ENCODE data around the gene NRG2.

NRG2 gene

DNA sequence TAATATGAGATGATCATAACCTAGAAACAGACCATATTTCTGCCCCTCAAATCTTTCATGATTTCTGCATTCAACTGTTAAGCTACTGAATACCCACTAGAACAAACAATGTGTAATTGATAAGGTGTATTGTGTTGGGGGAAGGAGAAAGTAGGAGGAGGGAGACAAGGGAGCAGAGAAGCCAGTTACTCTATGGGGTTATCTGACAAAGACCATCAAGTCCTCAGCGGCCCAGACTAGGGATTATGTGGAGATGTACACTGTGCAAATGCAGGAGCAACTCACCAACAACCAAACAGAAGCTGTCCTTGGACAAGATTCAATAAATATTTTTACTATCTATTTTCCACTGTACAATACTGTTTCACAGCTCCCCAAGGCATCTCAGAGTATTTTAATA is 2.7 kb downstream of the NRG2 start:
- no peak for DNase-seq (ENCODE audit: low read depth)

DNA sequence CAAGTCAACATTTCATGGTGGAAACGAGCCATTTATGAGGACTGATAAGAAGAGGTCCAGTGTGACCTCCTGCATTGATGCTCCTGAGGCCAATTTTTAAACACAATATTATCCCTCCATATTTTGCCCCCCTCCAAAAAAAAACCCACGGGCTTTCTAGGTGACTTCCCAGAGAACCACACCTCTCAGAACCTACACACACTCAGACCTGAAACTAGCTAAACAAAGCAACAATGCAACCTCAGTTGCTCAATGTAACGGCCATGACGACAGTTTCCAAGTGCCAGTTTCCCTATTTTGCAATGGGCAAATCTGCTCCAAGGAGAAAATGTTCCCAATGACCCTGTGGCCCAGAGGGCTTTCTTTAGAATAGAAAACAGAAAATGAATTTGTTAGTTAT is 3.5 kb downstream of the NRG2 start:
- no peak for DNase-seq (ENCODE audit: low read depth)

DNA sequence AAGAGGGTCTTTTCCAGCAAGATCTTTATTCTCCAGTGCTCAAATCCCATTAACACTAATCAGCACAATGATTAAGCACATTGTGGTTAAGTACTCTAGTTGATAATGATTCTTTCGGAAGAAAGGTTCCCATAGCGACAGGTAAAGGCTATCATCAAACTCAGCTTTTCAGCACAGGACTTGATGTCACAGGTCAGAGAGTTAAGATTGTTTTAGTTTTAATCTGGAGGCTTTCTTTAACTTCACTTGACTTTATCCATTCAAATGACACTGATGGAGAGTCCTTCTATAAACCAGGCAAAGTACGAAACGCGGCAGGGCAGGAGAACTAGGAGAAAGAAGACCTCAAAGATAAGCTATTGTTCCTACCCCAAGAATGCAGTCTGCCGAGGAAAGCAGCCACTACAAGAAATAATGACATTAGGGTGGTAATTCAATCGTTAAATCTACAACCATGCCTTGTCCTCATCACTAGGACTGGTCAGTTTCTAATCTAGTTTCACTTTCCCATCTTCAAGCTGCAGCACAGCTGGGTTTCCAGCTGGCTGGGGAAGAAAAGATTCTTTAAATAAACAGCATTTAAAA is 4.6 kb downstream of the NRG2 start:
- no peak for DNase-seq (ENCODE audit: low read depth)

DNA sequence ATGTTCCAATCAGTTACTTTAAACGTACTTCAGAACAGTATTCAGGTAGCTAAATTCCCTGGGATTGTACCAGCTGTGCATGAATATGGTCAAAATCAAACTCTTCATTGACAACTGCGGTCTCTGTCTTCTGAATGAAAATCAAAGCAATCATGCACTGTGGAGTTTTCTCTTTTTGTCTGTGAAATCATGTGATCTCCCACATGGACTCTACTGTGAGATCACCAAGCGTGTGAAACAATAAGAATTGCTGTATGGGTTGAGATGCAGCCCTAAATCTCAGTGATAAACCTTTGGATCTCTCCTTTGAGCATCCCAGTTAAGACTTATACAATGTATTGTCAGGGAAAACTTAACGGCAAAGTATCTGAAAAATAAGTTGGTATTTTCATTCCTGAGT is 6.1 kb downstream of the NRG2 start:
- no peak for DNase-seq (ENCODE audit: low read depth)

DNA sequence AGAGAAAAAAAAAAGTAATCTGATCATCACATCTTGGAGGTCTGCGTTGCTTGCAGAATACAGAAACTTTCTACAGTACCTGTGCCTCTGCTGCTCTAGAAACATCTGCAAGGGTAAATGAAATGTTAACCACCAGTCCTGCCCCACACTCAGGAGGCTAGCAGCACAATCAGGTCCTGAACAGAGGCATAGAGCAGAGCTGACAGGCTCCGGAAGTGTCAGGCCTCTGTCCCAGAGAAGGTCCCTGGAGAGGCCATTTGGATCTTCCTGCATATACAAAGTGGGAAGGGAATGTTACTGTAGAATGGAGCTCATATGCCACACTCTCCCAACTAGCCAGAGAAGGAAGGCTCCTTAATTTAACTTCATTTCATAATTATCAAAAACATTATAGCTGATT is 7.2 kb downstream of the NRG2 start:
- no peak for DNase-seq (ENCODE audit: low read depth)

DNA sequence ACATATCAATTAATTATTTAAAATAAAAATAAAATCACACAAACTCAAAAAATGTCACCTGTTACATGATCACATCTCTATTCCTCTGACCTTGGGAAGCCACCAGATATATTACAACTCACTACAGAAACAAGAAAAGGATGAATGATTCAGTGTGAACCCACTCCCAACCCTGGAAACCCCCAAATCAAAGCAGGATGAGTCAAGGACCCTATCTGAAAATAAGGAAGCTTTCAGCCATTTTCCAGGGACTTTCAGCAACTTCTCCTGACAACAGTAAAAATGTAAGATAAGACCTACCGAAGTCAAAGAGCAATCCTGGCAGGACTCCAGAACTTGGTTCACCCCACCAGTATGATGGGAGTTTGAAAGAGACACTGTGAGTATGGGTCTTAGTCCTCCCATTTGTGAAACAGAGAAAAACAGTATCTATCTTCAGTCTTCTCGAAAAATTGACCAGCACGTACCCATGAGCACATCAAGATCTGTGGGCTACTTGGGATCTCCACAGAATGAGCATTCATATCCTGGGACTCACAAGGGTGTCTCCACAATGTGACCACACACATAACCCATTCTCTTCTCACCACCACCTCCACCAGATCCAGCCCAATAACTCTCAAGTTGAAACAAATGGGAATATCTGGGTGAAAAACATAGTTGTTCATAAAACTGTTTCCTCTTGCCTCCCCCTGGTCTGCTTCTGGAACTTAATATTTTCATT is 9.9 kb downstream of the NRG2 start:
- DNase-seq (ENCODE audit: low read depth): no peak

DNA sequence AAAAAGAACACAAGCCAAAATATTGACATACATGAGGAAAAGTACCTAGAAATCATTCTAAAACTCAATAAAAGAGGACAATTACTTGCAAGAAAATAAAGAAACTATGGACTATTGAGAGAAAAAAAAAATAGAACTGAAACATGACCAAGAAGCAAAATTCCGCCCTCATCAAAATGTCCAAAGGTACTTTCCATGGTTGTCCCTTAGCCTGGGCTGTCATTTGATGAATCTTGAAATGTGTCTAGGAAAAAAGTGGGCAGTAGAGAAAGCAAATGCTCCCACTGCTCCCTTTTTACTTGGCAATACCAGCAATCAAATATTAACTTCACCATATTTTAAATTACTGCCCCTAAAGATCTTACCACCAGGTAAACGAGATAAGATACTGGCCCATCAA is 10.8 kb downstream of the NRG2 start:
- no peak for DNase-seq (ENCODE audit: low read depth)

DNA sequence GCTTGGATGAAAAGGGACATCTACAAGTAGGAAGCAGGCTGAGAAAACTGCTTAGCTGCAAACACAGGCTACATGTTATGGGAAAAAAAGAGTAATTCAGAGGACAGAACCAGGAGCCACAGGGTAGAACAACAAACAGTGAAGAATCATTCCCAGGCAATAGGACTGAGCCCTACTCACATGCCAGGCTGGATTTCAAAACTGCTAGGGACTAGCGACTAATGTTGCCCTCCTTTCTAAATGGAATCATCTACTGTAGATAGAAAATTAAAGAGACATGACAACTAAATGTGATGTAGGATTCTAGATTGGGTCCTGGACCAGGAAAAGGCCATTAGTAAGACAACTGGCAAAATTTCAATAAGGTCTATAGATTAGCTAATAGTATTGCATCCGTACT is 15.3 kb downstream of the NRG2 start:
- DNase-seq (ENCODE audit: low read depth): no peak

DNA sequence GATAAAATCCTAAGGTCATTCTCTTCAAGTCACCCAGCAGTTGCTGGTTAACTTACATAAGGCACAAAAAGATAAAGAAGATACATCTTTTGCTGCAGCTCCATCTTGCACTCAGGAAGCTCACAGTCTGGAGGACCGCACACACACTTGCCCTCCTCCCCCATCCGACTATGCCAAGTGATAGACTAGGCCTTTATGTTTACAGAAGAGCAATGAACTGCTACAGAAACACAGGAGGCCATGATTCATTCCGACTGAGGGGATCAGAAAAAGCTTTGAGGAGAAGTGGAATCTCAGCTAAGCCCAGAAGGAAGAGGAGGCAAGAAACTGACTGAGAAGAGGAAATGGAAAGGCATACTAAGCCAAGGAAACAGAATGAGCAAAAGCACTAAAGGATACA is 17.4 kb downstream of the NRG2 start:
- no peak for DNase-seq (ENCODE audit: low read depth)

DNA sequence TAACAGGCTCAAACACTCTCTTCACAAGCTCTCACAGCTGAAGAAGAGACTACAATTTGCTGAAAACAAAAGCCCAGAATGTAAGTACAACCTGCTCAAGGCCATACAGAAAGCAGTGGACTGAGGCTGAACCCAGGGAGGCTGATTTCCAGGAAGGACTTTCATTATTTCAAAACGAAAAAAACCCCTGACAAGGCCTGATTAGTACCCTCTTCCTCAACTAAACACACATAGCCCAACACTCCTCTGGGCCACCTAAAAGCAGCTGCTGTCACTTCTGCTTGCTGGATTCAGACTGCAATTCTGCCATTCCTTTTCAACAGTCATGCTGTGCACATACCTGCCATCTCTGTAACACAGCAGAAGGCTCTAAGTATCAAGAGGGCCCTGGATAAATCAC is 18.2 kb downstream of the NRG2 start:
- no peak for DNase-seq (ENCODE audit: low read depth)

DNA sequence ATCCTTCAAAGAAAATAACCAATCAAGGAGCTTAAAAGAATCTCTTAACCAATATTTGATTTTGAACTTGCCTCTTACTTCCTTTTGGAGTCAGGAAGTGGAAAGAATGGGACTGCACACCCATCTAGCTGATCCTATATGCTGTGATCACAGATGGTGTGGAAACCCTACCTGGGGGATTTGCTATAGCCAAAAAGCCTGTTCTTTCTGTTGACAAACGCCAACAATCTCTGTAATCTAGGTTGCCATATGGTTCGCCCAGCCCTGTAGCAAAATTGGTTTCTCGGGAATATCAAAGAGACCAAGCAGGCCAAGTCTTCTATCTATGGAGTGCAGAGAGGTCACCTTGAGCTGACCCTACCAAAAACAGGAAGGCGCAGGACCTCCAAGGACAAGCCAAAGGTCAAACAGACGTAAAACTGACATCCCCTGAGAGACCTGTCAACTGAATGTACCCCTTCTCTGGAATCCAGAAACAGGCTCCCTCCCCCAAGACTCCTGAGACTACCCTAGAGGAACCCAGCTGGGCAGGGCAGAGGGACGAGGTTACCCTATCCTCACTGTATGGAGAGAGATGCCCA is 19.4 kb downstream of the NRG2 start:
- no peak for DNase-seq (ENCODE audit: low read depth)

DNA sequence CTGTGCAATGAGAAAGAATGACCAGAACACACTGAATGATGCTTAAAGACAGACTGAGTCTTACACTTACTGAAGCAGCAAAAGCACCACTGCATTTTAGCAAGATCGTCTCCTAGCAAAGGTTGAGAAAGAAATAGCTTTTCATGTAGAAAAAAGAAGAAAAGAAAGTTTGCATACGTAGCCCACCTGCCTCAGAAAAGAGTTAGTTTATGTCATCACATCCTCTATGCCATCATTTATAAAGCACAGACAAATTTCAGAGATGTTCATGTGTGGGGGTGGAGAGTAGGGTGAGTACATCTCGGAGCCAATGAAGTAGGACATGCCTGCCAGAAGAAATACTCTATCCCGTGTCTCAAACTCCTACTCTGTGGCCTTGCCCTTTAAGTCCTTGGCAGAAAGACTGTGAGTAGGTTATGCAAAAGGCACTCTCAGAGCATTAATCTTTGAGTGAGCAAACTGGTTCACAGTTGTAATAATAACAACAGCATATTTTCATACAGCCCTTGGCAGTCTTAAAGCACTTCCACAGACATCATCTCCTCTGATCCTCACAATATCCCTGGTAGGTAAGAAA is 22.4 kb downstream of the NRG2 start:
- DNase-seq (ENCODE audit: low read depth): no peak

DNA sequence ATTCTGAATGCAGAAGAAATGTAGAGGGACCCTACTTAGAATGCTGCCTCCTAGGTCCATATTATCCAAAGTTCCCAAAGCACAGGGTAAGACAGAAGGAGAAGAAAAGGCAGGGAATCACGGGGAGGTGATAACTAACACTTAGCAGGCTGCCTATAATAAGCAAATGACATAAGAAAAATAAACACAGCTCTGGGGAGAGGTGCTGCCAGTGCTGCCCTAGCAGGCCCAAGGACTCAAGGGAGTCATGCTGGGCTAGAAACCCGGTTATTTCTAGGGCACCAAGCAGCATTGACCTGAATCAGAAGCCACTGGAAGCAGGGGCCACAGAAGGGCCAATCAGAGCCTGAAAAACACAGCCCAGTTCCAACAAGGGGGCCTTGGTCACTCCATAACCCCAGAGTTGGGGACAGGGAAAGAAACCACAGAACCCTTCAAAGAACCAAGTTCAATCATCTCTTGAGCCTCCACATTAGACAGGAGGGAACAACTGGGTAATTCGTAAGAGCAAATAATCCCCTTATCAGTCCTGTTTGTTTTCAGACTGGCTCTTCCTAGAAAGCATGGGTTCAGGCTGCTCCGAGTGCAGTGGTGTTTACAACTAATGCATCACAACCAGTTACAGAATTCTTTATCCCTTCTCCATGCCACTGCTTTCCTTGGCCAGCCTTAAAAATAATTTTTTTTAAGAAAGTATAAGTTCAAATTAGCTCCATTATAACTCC is 24.0 kb downstream of the NRG2 start:
- DNase-seq (ENCODE audit: low read depth): no peak

DNA sequence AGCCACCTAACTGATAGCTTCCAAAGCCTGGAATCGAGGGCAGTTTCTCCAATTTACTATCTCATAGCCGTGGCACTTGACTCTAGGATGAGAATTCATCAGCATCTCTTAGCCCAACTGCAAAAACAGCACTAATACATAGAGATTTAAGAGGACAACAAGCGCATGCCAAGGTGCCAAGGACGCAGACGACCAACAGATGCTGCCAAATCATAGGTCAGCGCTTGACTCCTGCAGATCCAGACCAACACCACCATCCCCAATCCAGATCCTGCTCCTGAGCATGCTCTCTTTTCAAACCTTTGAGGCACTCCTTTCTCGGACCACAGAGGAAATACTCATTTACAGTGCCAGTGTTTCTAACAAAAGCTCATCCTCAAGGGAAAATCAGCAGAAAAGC is 24.6 kb downstream of the NRG2 start:
- DNase-seq (ENCODE audit: low read depth): no peak

DNA sequence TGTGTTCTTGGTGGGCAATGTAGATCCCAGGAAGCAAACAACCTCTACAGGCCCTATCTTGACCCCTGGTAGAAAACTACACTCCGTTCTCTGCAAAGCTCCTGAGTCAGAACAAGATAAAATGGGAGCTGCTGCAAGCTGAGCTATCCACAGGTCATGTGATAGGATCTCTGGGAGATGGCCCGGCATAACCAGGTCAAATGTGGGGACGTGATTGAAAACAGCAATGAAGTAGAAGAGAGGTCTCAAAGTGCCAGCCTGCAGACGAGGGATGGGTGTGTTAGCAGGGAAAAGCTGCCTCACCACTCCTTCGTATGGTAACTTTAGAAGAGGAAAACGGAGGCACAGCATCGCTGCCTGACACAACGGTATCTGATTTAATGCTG is 25.0 kb downstream of the NRG2 start:
- DNase-seq (ENCODE audit: low read depth): no peak

DNA sequence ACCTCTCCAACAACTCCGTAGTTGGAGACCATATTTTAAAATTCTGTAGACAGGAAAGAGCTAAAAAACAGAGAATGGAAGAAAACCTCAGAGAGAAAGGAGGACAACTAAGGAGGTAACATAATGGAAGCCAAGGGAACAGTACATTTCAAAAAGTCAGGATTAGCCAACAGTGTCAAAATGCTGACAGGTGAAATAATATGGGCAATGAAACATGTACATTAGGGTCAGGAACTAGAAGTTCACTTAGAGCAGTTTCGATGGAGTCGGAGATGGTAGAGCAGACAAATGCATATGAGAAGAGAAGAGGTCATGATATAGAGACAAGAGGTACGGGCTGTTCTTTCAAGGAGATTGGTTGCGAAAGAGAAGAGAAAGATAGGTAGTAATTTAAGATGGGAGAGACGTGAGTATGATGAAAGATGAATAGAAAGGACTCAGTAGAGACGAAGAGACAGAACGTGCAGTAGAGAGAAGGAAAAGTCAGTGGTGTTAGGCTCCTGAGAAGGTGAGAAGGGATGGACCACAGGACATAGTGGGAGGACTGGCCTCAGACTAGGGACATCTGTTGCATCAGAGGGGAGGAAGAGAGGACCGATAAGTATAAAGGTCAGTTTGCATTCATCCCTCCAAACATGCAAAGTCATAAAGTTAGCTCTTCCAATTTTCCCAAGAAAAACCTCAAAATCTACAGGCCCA is 25.6 kb downstream of the NRG2 start:
- no peak for DNase-seq (ENCODE audit: low read depth)

DNA sequence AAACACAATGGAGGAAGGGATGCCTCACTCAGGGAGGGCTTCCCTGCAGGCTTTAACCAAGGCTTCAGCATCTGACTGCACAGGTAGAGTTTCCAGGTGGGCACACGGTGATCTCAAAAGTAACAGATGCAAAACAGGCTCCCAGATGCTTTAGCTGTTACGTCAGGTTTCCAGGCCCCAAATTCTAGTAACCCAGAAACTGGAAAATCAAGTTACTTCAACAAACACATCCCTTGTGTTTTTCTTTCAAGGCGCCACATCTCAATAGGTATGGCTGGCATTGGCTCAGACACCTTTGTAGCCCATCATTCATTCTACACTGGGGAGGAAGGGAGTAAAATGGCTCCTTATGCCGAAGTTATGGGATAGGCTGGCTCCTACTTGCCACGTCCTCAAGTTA is 27.4 kb downstream of the NRG2 start:
- DNase-seq (ENCODE audit: low read depth): no peak

DNA sequence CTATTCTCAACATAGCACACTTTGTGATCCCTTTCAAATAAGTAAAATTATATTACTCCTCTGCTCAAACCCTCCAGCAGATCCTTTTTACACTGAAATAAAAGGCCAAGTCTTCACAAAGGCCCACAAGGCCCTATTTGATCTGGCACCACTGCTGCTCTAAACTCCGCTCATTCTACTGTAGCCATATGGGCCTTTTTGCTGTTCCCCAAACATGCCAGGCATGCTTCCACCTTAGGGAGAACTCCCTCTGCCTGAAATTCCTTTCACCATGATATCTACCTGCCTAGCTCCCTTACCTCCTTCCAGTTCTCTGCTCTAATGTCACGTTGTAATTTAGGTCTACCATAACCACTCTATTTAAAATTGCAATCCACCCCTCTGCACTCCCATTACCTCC is 28.3 kb downstream of the NRG2 start:
- no peak for DNase-seq (ENCODE audit: low read depth)

DNA sequence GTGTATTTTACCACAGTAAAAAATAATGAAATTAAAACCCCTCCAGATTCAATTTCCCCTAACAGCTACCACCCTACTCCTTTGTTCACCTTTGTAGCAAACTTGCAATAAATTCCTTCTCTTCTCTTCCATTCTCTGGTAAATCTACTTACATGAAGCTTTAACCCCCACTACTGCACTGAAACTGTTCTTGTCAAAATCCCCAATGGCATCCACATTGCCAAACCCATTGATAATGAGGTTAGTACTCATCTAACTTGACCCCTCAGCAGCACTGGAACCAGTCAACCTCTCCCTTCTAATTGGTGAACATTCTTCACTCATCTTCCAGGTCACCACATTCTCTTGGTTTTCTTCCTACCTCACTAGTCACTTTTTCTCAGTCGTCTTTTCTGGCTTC is 29.6 kb downstream of the NRG2 start:
- no peak for DNase-seq (ENCODE audit: low read depth)

DNA sequence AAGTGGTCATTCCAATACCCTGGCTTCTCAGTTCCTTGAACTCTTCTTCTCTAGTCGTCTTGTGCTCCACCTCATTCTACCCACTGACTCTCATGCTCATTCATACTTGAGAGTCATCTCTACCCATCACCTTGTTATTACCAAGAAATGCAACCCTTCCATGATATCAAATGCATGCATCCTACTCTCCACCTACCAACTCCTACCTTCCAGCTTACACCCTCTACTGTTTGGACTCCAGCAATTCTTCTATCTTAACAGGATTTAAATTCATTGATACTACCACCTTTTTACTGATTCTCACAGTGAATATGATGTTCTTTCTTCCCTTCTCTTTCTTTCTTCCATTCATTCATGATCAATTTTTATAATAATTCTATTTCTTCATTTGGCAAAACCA is 30.7 kb downstream of the NRG2 start:
- no peak for DNase-seq (ENCODE audit: low read depth)

DNA sequence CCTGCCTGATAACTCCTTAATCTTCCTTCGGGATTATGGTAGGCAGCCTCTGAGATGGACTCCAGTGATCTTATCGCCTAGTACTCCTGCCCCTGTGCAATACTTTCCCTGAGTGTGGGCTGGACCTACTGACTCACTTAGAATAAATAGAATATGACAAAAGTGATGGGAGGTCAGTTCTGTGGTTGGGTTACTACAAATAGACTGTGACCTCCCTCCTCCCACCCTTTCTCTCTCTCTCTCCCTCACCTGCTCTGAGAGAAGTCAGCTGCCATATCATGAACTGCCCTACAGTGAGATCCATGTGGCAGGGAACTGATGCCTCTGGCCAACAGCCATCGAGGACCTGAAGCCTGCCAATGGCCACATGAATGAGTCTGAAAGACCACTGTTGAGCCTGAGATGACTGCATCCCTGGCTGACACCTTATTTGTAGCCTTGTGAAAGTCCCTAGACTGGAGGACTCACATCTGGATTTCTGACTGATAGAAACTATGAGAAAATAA is 31.7 kb downstream of the NRG2 start:
- no peak for DNase-seq (ENCODE audit: low read depth)

DNA sequence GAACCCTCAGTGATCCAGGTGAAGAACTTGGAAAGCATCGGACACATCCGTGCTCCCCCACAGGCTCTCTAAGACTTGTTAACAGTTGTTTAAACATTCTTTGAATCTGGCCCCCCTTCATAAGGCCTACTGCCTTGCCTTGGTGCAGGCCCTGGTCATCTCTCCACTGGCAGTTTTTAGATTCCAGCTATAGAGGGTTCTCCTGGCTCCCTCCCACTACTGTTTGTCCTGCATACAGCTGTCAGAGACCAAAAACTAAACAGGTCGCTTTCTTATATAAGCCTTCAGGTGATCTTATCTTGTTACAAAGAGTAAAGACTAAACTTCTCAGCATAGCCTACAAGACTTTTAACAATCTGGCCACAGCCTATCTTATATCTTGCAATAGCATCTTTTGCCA is 32.3 kb downstream of the NRG2 start:
- DNase-seq (ENCODE audit: low read depth): no peak

Data from CMK (cell line).